SK-N-SH (cell line): ENCODE measurements around the gene MOV10L1. TPM values are rescaled to one million over a fixed set of nuclear protein-coding genes. Genes with fewer than 3 reads are reported as not detected.

Experiments used
- CTCF ChIA-PET: fragments of 300-600, 350-600 bp; formaldehyde crosslinking; extraction: SDS; loops from one replicate; lab custom pipeline; 2021; lab: Yijun Ruan, JAX
- POLR2A ChIA-PET: fragments of 350-600 bp; sonication (Branson Sonifier 250); formaldehyde crosslinking; extraction: SDS; loops from one replicate; lab custom pipeline; 2020; ENCODE audit warnings: antibody characterized with exemption, inconsistent platforms; lab: Yijun Ruan, JAX
- DNase-seq: peaks from one replicate; pipeline ENCODE4 v3.0.0; 2012
- H2AFZ ChIP-seq: fragments of 200-600 bp; sonication (generic); 2 replicates; pipeline ENCODE4 v1.8.1; 2016; ENCODE audit warnings: antibody characterized with exemption, mild to moderate bottlenecking, low read depth
- H3F3A ChIP-seq: fragments of 200-600 bp; sonication (generic); replicated peaks from 2 replicates; pipeline ENCODE3; 2016; ENCODE audit warnings: antibody characterized with exemption, mild to moderate bottlenecking; ENCODE audit not compliant: insufficient read depth
- H3K27ac ChIP-seq, 2 experiments: fragments of 200-500 bp in 1 of 2; fragments of 200-600 bp in 1 of 2; sonication (Bioruptor generic) in 1 of 2; sonication (generic), shearing (Covaris generic) in 1 of 2; 2 replicates each; pipeline versions ENCODE4 v1.5.1 to v1.6.1; 2014 to 2016; ENCODE audit warnings: low read depth in 2 of 2, inconsistent platforms in 1 of 2, low read length in 1 of 2, mild to moderate bottlenecking in 1 of 2, mixed read lengths in 1 of 2
- H3K27me3 ChIP-seq: fragments of 200-600 bp; sonication (generic), shearing (Covaris generic); 2 replicates; pipeline ENCODE4 v1.6.1; 2016; ENCODE audit warnings: mixed run types; ENCODE audit not compliant: insufficient read depth
- H3K36me3 ChIP-seq, 2 experiments: fragments of 200-500 bp in 1 of 2; fragments of 200-600 bp in 1 of 2; sonication (Bioruptor generic) in 1 of 2; sonication (generic) in 1 of 2; replicated peaks in 1 of 2; 2 replicates each; pipeline versions ENCODE3 to v1.5.1; 2014 to 2016; ENCODE audit warnings: low read length in 1 of 2, mild to moderate bottlenecking in 1 of 2; ENCODE audit not compliant: insufficient read depth in 2 of 2, control insufficient read depth in 1 of 2
- H3K4me1 ChIP-seq, 2 experiments: fragments of 200-500 bp in 1 of 2; fragments of 200-600 bp in 1 of 2; sonication (Bioruptor generic) in 1 of 2; sonication (generic), shearing (Covaris generic) in 1 of 2; 2 replicates each; pipeline versions ENCODE4 v1.5.1 to v1.6.1; 2014 to 2016; ENCODE audit warnings: low read depth in 1 of 2, low read length in 1 of 2, mixed run types in 1 of 2; ENCODE audit not compliant: insufficient read depth in 2 of 2, control insufficient read depth in 1 of 2
- H3K4me2 ChIP-seq: fragments of 200-600 bp; sonication (generic), shearing (Covaris generic); 2 replicates; pipeline ENCODE4 v1.6.1; 2017; ENCODE audit warnings: mixed run types
- H3K4me3 ChIP-seq, 2 experiments: fragments of 200-500 bp in 1 of 2; fragments of 200-600 bp in 1 of 2; sonication (Bioruptor generic) in 1 of 2; sonication (generic), shearing (Covaris generic) in 1 of 2; 2 replicates each; pipeline versions ENCODE4 v1.5.1 to v1.8.1; 2014 to 2016; ENCODE audit warnings: low read depth in 2 of 2, inconsistent platforms in 1 of 2, low read length in 1 of 2, mild to moderate bottlenecking in 1 of 2, mixed read lengths in 1 of 2, moderate library complexity in 1 of 2
- H3K79me2 ChIP-seq: fragments of 200-600 bp; sonication (generic); 2 replicates; pipeline ENCODE4 v1.8.1; 2017; ENCODE audit warnings: mild to moderate bottlenecking; ENCODE audit not compliant: insufficient read depth
- H3K9ac ChIP-seq: fragments of 200-600 bp; sonication (generic); 2 replicates; pipeline ENCODE4 v1.6.1; 2017; ENCODE audit warnings: mixed run types
- H3K9me2 ChIP-seq: fragments of 200-600 bp; sonication (generic); 2 replicates; pipeline ENCODE4 v1.6.1; 2017; ENCODE audit warnings: mixed run types
- H3K9me3 ChIP-seq: fragments of 200-600 bp; sonication (generic); 2 replicates; pipeline ENCODE4 v1.6.1; 2017; ENCODE audit warnings: mixed run types, mild to moderate bottlenecking, moderate library complexity
- H4K20me1 ChIP-seq: fragments of 200-600 bp; sonication (generic); 2 replicates; pipeline ENCODE4 v1.6.1; 2017; ENCODE audit warnings: mild to moderate bottlenecking, mixed run types; ENCODE audit not compliant: insufficient read depth
- CHD2 ChIP-seq: fragments of 150-350 bp; IDR thresholded peaks from 2 replicates; pipeline ENCODE4 v1.6.1; 2018; ENCODE audit warnings: low read length; ENCODE audit not compliant: partially characterized antibody
- GABPA ChIP-seq: IDR thresholded peaks from 2 replicates; pipeline ENCODE4 v1.4.0; 2012; ENCODE audit warnings: low read depth, mild to moderate bottlenecking
- GATA2 ChIP-seq: sonication (generic); formaldehyde crosslinking; IDR thresholded peaks from 2 replicates; pipeline ENCODE4 v1.5.0; 2020; ENCODE audit warnings: mild to moderate bottlenecking, missing genetic modification reagents
- JUND ChIP-seq: IDR thresholded peaks from 2 replicates; pipeline ENCODE4 v1.4.0; 2012
- MAX ChIP-seq: IDR thresholded peaks from 2 replicates; pipeline ENCODE4 v1.4.0; 2012; ENCODE audit warnings: low read depth
- MEF2A ChIP-seq: IDR thresholded peaks from 2 replicates; pipeline ENCODE4 v1.4.0; 2012; ENCODE audit warnings: low read depth, borderline replicate concordance
- NFIC ChIP-seq: IDR thresholded peaks from 2 replicates; pipeline ENCODE4 v1.4.0; 2012; ENCODE audit warnings: borderline replicate concordance
- POLR2AphosphoS5 ChIP-seq: IDR thresholded peaks from 2 replicates; pipeline ENCODE4 v1.6.1; 2012; ENCODE audit warnings: low read depth, low read length
- RAD21 ChIP-seq: IDR thresholded peaks from 2 replicates; pipeline ENCODE4 v1.6.1; 2012; ENCODE audit warnings: mild to moderate bottlenecking, low read length
- RFX5 ChIP-seq: IDR thresholded peaks from 2 replicates; pipeline ENCODE4 v1.6.1; 2012; ENCODE audit warnings: mild to moderate bottlenecking, improper control_type of control experiment, low read length
- SIN3A ChIP-seq: IDR thresholded peaks from 2 replicates; pipeline ENCODE4 v1.6.1; 2012; ENCODE audit warnings: low read depth, mild to moderate bottlenecking, low read length, moderate library complexity, borderline replicate concordance
- TAF1 ChIP-seq: IDR thresholded peaks from 2 replicates; pipeline ENCODE4 v1.6.1; 2012; ENCODE audit warnings: low read depth, mild to moderate bottlenecking, low read length, moderate library complexity, borderline replicate concordance
- TEAD4 ChIP-seq: IDR thresholded peaks from 2 replicates; pipeline ENCODE4 v1.4.0; 2012; ENCODE audit warnings: mild to moderate bottlenecking, borderline replicate concordance; ENCODE audit not compliant: insufficient read depth
- ZBTB33 ChIP-seq: IDR thresholded peaks from 2 replicates; pipeline ENCODE4 v1.4.0; 2012; ENCODE audit warnings: low read depth, borderline replicate concordance
- WGBS: methylation state at CpG from one replicate; pipeline ENCODE4 v1.1.6; 2017; ENCODE audit warnings: low lambda C conversion rate; 5-methylcytosine and 5-hydroxymethylcytosine counted together
- polyA plus RNA-seq, 3 experiments: library from polyadenylated mRNA; depleted of rRNA; stranded (reverse); fragments of >200 nt; gene quantifications; 2 replicates each; pipeline ENCODE4 v1.2.3, GENCODE V29; 2012
- TF ChIP-seq, protein P1 (sequence below): fragments of 200-600 bp; sonication (generic); IDR thresholded peaks from 2 replicates; pipeline ENCODE4 v1.6.1; 2017; ENCODE audit warnings: antibody characterized with exemption, mild to moderate bottlenecking, moderate library complexity
- TF ChIP-seq, protein P2 (sequence below): fragments of 150-350 bp; IDR thresholded peaks from 2 replicates; pipeline ENCODE4 v1.6.1; 2016; ENCODE audit warnings: mild to moderate bottlenecking, low read depth, low read length

Gene MOV10L1
- polyA plus RNA-seq, 1 of the 3 experiments (the other 2 are of a cell fraction), result 2.1 TPM

DNA sequence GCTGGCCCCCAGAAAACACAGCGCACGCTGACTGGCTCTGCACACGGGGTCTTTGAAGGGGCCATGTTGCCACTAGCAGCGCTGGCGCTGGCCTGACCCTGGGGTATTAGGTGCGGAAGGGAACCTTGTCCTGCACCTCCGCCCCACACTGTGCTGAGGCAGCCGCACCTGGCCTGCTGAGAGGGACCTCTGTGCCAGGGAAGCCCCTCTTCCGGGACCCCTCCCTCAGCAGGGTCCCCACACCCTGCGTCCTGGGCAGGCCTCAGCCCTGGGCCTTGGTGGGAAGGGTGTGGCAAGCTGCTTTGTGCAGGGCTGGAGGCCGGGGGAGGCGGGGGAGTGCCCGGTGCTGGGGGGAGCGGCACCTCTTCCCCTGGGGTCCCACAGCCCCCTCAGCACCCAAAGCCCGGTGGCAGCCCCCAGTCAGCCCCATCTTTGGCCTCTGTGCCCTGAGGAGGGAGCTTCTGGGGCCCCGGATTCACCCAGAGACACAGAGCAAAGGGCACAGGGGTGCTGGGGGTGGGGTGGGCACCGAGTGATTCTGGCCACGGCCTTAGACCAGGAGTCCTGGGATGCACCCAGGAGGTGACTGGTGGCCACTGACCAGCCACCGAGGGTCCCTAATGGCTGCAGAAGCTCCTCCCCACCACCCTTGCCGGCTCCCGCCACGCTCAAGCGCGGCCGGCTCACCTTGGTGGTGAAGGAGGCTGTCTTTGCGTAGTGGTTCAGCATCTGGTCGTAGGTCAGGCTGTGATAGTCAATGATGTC is 43.1 kb upstream of the MOV10L1 start:
- Histone ChIP-seq H3K9me2 (no peaks in the 10 kb centered on the region), H3K27ac (no peak overlapping the region), H3K9ac (no peak overlapping the region), H3F3A (no peaks in the 10 kb centered on the region), H3K4me2 (no peak overlapping the region), H3K9me3 (no peaks in the 10 kb centered on the region), H4K20me1 (no peaks in the 10 kb centered on the region), H3K4me3 (no peak overlapping the region), H3K36me3 (no peaks in the 10 kb centered on the region), H2AFZ (no peak overlapping the region), H3K27me3 (peaks cover 12% of the 10 kb centered on the region), H3K79me2 (no peaks in the 10 kb centered on the region), H3K4me1 (no peaks in the 10 kb centered on the region)
- TF ChIP-seq JUND (no peak), RFX5 (no peak), TAF1 (no peak), GABPA (no peak), GATA2 (no peak), MEF2A (no peak), TEAD4 (no peak), POLR2AphosphoS5 (no peak), SIN3A (no peak), ZBTB33 (no peak)
- TF ChIP-seq, protein P1, sequence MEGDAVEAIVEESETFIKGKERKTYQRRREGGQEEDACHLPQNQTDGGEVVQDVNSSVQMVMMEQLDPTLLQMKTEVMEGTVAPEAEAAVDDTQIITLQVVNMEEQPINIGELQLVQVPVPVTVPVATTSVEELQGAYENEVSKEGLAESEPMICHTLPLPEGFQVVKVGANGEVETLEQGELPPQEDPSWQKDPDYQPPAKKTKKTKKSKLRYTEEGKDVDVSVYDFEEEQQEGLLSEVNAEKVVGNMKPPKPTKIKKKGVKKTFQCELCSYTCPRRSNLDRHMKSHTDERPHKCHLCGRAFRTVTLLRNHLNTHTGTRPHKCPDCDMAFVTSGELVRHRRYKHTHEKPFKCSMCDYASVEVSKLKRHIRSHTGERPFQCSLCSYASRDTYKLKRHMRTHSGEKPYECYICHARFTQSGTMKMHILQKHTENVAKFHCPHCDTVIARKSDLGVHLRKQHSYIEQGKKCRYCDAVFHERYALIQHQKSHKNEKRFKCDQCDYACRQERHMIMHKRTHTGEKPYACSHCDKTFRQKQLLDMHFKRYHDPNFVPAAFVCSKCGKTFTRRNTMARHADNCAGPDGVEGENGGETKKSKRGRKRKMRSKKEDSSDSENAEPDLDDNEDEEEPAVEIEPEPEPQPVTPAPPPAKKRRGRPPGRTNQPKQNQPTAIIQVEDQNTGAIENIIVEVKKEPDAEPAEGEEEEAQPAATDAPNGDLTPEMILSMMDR, result no peak
- peak; percentile 36 for DNase-seq
- CTCF ChIA-PET, result interaction anchor here (1.0 kb wide), 1 partner anchor 10 kb away, joined by 3 read pairs; no protein-coding TSS in a partner anchor
- WGBS, result 67% methylated on average over 18 of the region's 27 CpGs
- POLR2A ChIA-PET, result no interaction called here

- CTCF ChIA-PET, result interaction anchor here (0.6 kb wide), 1 partner anchor 30 kb away, joined by 3 read pairs; no protein-coding TSS in a partner anchor
- Histone ChIP-seq H3K36me3 (no peaks in the 10 kb centered on the region), H3K4me3 (no peak overlapping the region), H3K9me2 (no peaks in the 10 kb centered on the region), H3F3A (no peaks in the 10 kb centered on the region), H3K4me1 (no peaks in the 10 kb centered on the region), H3K27me3 (peaks cover 12% of the 10 kb centered on the region), H3K27ac (no peak overlapping the region), H2AFZ (no peak overlapping the region), H3K9me3 (no peaks in the 10 kb centered on the region), H4K20me1 (no peaks in the 10 kb centered on the region), H3K4me2 (no peak overlapping the region), H3K79me2 (no peaks in the 10 kb centered on the region), H3K9ac (no peak overlapping the region)
- WGBS, result 69% methylated on average over 3 of the region's 16 CpGs
- POLR2A ChIA-PET, result no interaction called here
- DNase-seq, result peak; percentile 23
- no peak for TF ChIP-seq TAF1
- no peak for TF ChIP-seq GABPA
- no peak for TF ChIP-seq NFIC
- TF ChIP-seq RFX5, result no peak
- no peak for TF ChIP-seq CHD2
- TF ChIP-seq ZBTB33, result no peak
- TF ChIP-seq, protein P2, sequence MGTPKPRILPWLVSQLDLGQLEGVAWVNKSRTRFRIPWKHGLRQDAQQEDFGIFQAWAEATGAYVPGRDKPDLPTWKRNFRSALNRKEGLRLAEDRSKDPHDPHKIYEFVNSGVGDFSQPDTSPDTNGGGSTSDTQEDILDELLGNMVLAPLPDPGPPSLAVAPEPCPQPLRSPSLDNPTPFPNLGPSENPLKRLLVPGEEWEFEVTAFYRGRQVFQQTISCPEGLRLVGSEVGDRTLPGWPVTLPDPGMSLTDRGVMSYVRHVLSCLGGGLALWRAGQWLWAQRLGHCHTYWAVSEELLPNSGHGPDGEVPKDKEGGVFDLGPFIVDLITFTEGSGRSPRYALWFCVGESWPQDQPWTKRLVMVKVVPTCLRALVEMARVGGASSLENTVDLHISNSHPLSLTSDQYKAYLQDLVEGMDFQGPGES, result no peak
- no peak for TF ChIP-seq TEAD4
- no peak for TF ChIP-seq MAX
- no peak for TF ChIP-seq RAD21
These were observed 42.5 kb upstream of the MOV10L1 start for GRCh38 chr22:50047346-50047745.
